HG03280 (cell line): ENCODE data around the gene CDYL.

Experiments used
- ATAC-seq: cut with Tn5 transposase; IDR thresholded peaks from one replicate; pipeline ENCODE4 v1.9.1; 2021; ENCODE audit warnings: mild to moderate bottlenecking, moderate library complexity; ENCODE audit not compliant: unreplicated experiment

CDYL gene

GRCh38 chr6:4903751-4904370 is 127.7 kb downstream of the CDYL start:
- ATAC-seq = no peak

- ATAC-seq = no peak
Measured at GRCh38 chr6:4904461-4905025, 128.3 kb downstream of the CDYL start.

GRCh38 chr6:4905826-4906225 is 129.6 kb downstream of the CDYL start:
- no peak for ATAC-seq

- ATAC-seq = no peak
Measured at GRCh38 chr6:4906293-4907276, 130.4 kb downstream of the CDYL start.

GRCh38 chr6:4907602-4908001 is 131.4 kb downstream of the CDYL start:
- ATAC-seq = no peak

- ATAC-seq = no peak
Measured at GRCh38 chr6:4908062-4908461, 131.9 kb downstream of the CDYL start.

GRCh38 chr6:4909063-4909706 is 133.0 kb downstream of the CDYL start:
- no peak for ATAC-seq

- ATAC-seq = no peak
Measured at GRCh38 chr6:4910037-4910760, 134.0 kb downstream of the CDYL start.

- no peak for ATAC-seq
Measured at GRCh38 chr6:4912559-4912958, 136.4 kb downstream of the CDYL start.

GRCh38 chr6:4913705-4914419 is 137.7 kb downstream of the CDYL start:
- no peak for ATAC-seq

GRCh38 chr6:4914420-4915159 is 138.4 kb downstream of the CDYL start:
- ATAC-seq = no peak

GRCh38 chr6:4916954-4917561 is 140.9 kb downstream of the CDYL start:
- ATAC-seq = no peak

- no peak for ATAC-seq
Measured at GRCh38 chr6:4920914-4921410, 144.8 kb downstream of the CDYL start.

- no peak for ATAC-seq
Measured at GRCh38 chr6:4922488-4923037, 146.4 kb downstream of the CDYL start.

GRCh38 chr6:4923081-4923480 is 146.9 kb downstream of the CDYL start:
- no peak for ATAC-seq

- no peak for ATAC-seq
Measured at GRCh38 chr6:4924661-4925271, 148.6 kb downstream of the CDYL start.

GRCh38 chr6:4925580-4925979 is 149.4 kb downstream of the CDYL start:
- no peak for ATAC-seq

GRCh38 chr6:4928426-4928825 is 152.2 kb downstream of the CDYL start:
- no peak for ATAC-seq
